ENCODE data around the gene TMEM240.

- TF ChIP-seq CTCF (IDR thresholded peaks at IDR 0.05): peak in 1 of 2 donors; percentile 31
- no peak for TF ChIP-seq POLR2AphosphoS5 (IDR thresholded peaks at IDR 0.05)
- TF ChIP-seq EP300 (IDR thresholded peaks at IDR 0.05): no peak
- no peak for TF ChIP-seq POLR2A (IDR thresholded peaks at IDR 0.05)
These were observed 10.4 kb upstream of the TMEM240 start for GRCh38 chr1:1550591-1551432.
